Muscle of leg (tissue), 11 donors: Measurements from ENCODE around the gene SIGLEC9. TPM values are rescaled to one million over a fixed set of nuclear protein-coding genes. Genes with fewer than 3 reads are reported as not detected.

ENCODE experiments used
- DNase-seq: peaks from one replicate; pipeline ENCODE4 v3.0.0; 2013
- H3K27ac ChIP-seq: one replicate; pipeline ENCODE4 v1.5.1; 2013; ENCODE audit warnings: mild to moderate bottlenecking, low read length, control low read depth
- H3K27me3 ChIP-seq: one replicate; pipeline ENCODE4 v1.6.1; 2013; ENCODE audit warnings: low read length; ENCODE audit not compliant: control insufficient read depth, insufficient read depth
- H3K36me3 ChIP-seq: one replicate; pipeline ENCODE4 v1.6.1; 2013; ENCODE audit warnings: low read length; ENCODE audit not compliant: control insufficient read depth, insufficient read depth
- H3K4me1 ChIP-seq: one replicate; pipeline ENCODE4 v1.6.1; 2013; ENCODE audit warnings: low read length; ENCODE audit not compliant: control insufficient read depth, insufficient read depth
- H3K4me3 ChIP-seq: one replicate; pipeline ENCODE4 v1.5.1; 2013; ENCODE audit warnings: low read length, control low read depth
- H3K9me3 ChIP-seq: replicated peaks from 2 replicates; pipeline ENCODE4 v1.6.1; 2013; ENCODE audit warnings: low read depth, low read length; ENCODE audit not compliant: control insufficient read depth
- WGBS: methylation state at CpG from one replicate; pipeline ENCODE4 v1.1.5; 2013; ENCODE audit warnings: missing lambda C conversion rate; ENCODE audit not compliant: insufficient coverage; 5-methylcytosine and 5-hydroxymethylcytosine counted together
- polyA plus RNA-seq, 8 donors: library from polyadenylated mRNA; unstranded; fragments of 120-200 nt; gene quantifications; one replicate each; pipeline versions ENCODE4 v1.2.1 to v1.2.3, GENCODE V29; 2013; ENCODE audit warnings: inconsistent platforms in 1 of 8, low replicate concordance in 1 of 8; ENCODE audit not compliant: insufficient read length in 8 of 8, insufficient read depth in 1 of 8
- total RNA-seq: library from RNA; stranded (reverse); fragments of 120-200 nt; gene quantifications from one replicate; pipeline ENCODE4 v1.2.4, GENCODE V29; 2013

Gene SIGLEC9
- total and polyA plus RNA-seq, 9 donors, result 0.53 to 1.4 (median 1.1) TPM

- H3K36me3 ChIP-seq, result no peaks in the 10 kb centered on the region
- H3K27ac ChIP-seq, result no peak overlapping the region
- H3K27me3 ChIP-seq, result peaks cover 4% of the 10 kb centered on the region
- H3K4me1 ChIP-seq, result no peaks in the 10 kb centered on the region
- 51% methylated on average over 6 of the region's 7 CpGs for WGBS
- no peak overlapping the region for H3K4me3 ChIP-seq
- no peak for DNase-seq
- no peaks in the 10 kb centered on the region for H3K9me3 ChIP-seq
Measured at GRCh38 chr19:51084505-51084904, 40.2 kb upstream of the SIGLEC9 start.

- WGBS, result 69% methylated on average over 18 of the region's 18 CpGs
- Histone ChIP-seq H3K4me3 (no peak overlapping the region), H3K27ac (no peak overlapping the region), H3K9me3 (no peaks in the 10 kb centered on the region), H3K36me3 (no peaks in the 10 kb centered on the region), H3K4me1 (no peaks in the 10 kb centered on the region), H3K27me3 (peaks cover 4% of the 10 kb centered on the region)
- no peak for DNase-seq
Measured at GRCh38 chr19:51086153-51086850, 38.4 kb upstream of the SIGLEC9 start.

GRCh38 chr19:51089786-51090185 is 34.9 kb upstream of the SIGLEC9 start:
- DNase-seq, result no peak
- Histone ChIP-seq H3K27me3 (no peaks in the 10 kb centered on the region), H3K36me3 (no peaks in the 10 kb centered on the region), H3K4me1 (no peaks in the 10 kb centered on the region), H3K27ac (no peak overlapping the region), H3K9me3 (no peaks in the 10 kb centered on the region), H3K4me3 (no peak overlapping the region)
- 80% methylated on average over 13 of the region's 17 CpGs for WGBS

- H3K27me3 ChIP-seq, result no peaks in the 10 kb centered on the region
- DNase-seq, result no peak
- 48% methylated on average over 2 of the region's 8 CpGs for WGBS
Measured at GRCh38 chr19:51090471-51090870, 34.2 kb upstream of the SIGLEC9 start.

GRCh38 chr19:51091126-51091525 is 33.6 kb upstream of the SIGLEC9 start:
- H3K9me3 ChIP-seq, result no peaks in the 10 kb centered on the region
- no peaks in the 10 kb centered on the region for H3K36me3 ChIP-seq
- 72% methylated on average over 10 of the region's 10 CpGs for WGBS
- DNase-seq, result no peak
- no peak overlapping the region for H3K4me3 ChIP-seq
- no peaks in the 10 kb centered on the region for H3K27me3 ChIP-seq
- no peaks in the 10 kb centered on the region for H3K4me1 ChIP-seq
- H3K27ac ChIP-seq, result no peak overlapping the region

More at GRCh38 chr19:51090471-51090870, 34.2 kb upstream of the SIGLEC9 start:
- H3K4me1 ChIP-seq, result no peaks in the 10 kb centered on the region
- no peak overlapping the region for H3K27ac ChIP-seq
- no peaks in the 10 kb centered on the region for H3K9me3 ChIP-seq
- H3K36me3 ChIP-seq, result no peaks in the 10 kb centered on the region
- H3K4me3 ChIP-seq, result no peak overlapping the region

GRCh38 chr19:51091895-51092873 is 32.5 kb upstream of the SIGLEC9 start:
- DNase-seq, result no peak
- H3K4me1 ChIP-seq, result no peaks in the 10 kb centered on the region
- no peak overlapping the region for H3K27ac ChIP-seq
- H3K27me3 ChIP-seq, result no peaks in the 10 kb centered on the region
- H3K36me3 ChIP-seq, result no peaks in the 10 kb centered on the region
- H3K9me3 ChIP-seq, result no peaks in the 10 kb centered on the region
- 65% methylated on average over 12 of the region's 16 CpGs for WGBS
- no peak overlapping the region for H3K4me3 ChIP-seq

GRCh38 chr19:51093101-51093500 is 31.6 kb upstream of the SIGLEC9 start:
- H3K9me3 ChIP-seq, result no peaks in the 10 kb centered on the region
- H3K36me3 ChIP-seq, result no peaks in the 10 kb centered on the region
- H3K27ac ChIP-seq, result no peak overlapping the region
- no peaks in the 10 kb centered on the region for H3K27me3 ChIP-seq
- no peaks in the 10 kb centered on the region for H3K4me1 ChIP-seq
- no peak for DNase-seq
- H3K4me3 ChIP-seq, result no peak overlapping the region
- 72% methylated on average over 4 of the region's 8 CpGs for whole genome bisulfite sequencing

- no peak overlapping the region for H3K27ac ChIP-seq
- H3K9me3 ChIP-seq, result no peaks in the 10 kb centered on the region
- H3K4me3 ChIP-seq, result no peak overlapping the region
- H3K4me1 ChIP-seq, result no peaks in the 10 kb centered on the region
- H3K27me3 ChIP-seq, result no peaks in the 10 kb centered on the region
- no peaks in the 10 kb centered on the region for H3K36me3 ChIP-seq
- 48% methylated on average over 18 of the region's 22 CpGs for WGBS
- DNase-seq, result no peak
Measured at GRCh38 chr19:51093510-51094345, 31.0 kb upstream of the SIGLEC9 start.

- DNase-seq, result no peak
- H3K36me3 ChIP-seq, result peaks cover 4% of the 10 kb centered on the region
- no peak overlapping the region for H3K4me3 ChIP-seq
- H3K27me3 ChIP-seq, result no peaks in the 10 kb centered on the region
- no peak overlapping the region for H3K27ac ChIP-seq
- WGBS, result 25% methylated on average over 5 of the region's 15 CpGs
- no peaks in the 10 kb centered on the region for H3K9me3 ChIP-seq
- H3K4me1 ChIP-seq, result no peaks in the 10 kb centered on the region
Measured at GRCh38 chr19:51094696-51095279, 29.9 kb upstream of the SIGLEC9 start.
